GM21526 (cell line): ENCODE results near the gene TWSG1.
"Not testable (repeated sequence)": the region's sequence is repeated elsewhere in the genome, so short reads cannot be mapped to it uniquely, and the experiment has no call there.

Source experiments
- ATAC-seq: cut with Tn5 transposase; IDR thresholded peaks from one replicate; pipeline ENCODE4 v1.9.1; 2021; ENCODE audit warnings: moderate library complexity; ENCODE audit not compliant: unreplicated experiment, low FRiP score

The TWSG1 gene

DNA sequence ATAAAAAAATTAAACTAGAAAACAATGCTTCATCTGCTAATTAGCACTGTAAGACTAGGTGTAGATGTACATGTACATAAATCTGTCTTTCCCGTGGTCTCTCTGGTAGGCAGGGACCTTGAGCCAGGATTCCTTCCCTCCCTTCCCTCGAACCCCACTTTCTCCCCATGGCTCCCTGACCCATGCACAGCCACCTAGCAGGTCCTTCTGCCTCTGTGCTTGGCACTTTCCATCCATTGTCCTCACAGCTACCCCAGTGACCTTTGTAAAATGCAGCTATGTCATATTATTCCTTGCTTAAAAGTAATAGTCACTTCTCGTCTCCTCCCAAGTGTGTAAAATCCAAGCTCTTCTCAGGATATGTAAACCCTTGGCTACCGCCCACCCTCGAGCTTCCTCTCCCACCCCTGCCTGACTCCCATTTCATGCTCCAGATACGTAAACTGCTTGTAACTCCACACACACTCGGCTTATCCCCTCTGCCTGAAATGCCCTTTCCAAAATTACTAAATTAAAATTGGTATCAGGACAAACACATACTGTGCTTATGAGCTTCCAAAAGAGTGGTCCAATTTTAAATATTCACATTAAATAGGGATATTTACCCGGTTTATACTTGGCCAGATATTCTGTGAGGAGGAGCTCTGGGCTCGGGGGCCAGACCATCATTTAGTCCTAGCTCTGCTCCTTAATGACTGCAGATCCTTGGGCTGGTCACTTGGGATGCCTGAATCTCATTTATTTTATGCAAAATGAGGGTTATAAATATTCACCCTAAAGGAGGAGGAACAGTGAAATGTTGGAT, 86.7 kb downstream of the TWSG1 start:
- no peak for ATAC-seq

DNA sequence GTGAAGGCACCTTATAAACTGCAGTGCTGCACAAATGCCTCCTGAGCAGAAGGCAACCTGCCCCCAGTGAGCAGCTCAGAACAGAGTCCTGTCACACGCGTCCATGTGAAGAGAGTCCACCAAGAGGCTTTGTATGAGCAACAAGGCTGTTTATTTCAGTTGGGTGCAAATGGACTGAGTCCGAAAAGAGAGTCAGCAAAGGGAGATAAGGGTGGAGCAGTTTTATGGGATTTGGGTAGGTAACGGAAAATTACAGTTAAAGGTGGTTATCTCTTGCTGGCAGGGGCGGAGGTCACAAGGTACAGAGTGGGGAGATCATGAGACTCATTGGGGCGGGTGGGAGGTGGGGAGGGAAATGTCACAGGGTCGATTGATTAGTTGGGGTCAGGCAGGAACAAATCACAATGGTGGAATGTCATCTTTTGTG, 87.3 kb downstream of the TWSG1 start:
- ATAC-seq, result no peak

DNA sequence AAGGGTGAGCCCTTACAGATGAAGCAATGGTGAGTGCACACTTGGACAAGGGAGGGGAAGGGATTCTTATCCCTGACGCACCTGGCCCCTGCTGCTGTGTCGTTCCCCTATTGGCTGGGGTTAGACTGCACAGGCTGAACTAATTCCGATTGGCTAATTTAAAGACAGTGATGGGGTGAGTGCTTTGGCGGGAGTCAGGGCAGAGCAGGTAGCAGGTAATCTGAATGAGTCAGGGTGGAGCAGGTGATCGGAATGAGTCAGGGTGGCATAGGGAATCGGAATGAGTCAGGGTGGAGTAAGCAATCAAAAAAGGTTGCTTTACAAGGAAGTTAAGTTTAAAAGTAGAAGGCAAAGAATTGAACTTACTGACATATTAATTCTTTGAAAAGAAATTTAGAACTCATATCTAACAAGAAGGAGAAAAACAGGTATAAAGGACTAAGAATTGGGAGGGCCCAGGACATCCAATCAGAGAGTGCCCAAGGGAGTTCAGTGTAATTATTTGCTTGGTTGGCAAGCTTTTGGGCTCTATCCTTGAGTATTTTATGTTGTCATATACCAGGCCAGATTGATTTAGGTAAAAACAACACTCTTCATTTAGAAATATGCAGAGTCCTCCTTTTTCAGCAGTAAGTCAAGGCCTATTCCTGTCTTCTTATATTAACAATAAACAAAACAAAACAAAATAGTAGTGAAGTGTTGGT, 88.4 kb downstream of the TWSG1 start:
- no peak for ATAC-seq

- ATAC-seq, result not testable (repeated sequence)
Measured at GRCh38 chr18:9423648-9424047, 89.1 kb downstream of the TWSG1 start.

GRCh38 chr18:9424235-9424634, 89.7 kb downstream of the TWSG1 start:
- not testable (repeated sequence) for ATAC-seq

GRCh38 chr18:9426753-9427152, 92.2 kb downstream of the TWSG1 start:
- no peak for ATAC-seq

DNA sequence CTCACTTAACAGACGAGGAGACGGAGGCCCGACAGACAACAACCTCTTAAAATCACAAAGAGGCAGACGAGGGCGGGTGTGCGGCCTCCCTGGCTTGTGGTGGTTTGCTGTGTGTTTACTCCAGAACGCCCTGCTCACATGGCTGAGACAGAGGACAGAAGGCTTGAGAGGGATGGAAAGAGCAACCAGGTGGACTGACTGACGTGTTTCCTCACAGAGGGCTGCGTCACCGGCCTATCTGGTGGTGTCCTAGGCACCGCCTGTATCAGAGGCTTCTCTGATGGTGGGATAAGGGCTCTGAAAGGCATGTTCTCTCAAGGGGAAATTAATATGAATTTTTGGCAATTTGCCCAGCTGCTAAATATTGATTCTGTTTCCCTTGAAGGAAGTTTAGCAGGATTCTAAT, 93.7 kb downstream of the TWSG1 start:
- no peak for ATAC-seq

- ATAC-seq, result no peak
Measured at GRCh38 chr18:9428862-9429661, 94.5 kb downstream of the TWSG1 start.

DNA sequence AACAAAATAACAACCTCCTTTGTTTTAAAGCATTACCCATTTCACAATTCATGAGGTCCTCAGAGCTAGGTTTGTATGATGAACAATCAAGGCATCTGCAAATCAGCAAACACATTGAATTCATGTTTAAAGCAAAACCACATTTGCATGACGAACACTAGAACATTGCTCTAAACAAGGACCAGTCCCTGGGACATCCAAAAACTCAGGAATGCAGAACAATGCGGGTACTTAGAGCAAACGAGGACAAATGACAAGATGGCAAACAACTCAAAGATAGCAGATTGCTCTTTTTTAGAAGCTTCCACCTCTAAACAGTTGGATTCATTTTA, 95.1 kb downstream of the TWSG1 start:
- no peak for ATAC-seq

- not testable (repeated sequence) for ATAC-seq
Measured at GRCh38 chr18:9430315-9430714, 95.7 kb downstream of the TWSG1 start.

- ATAC-seq, result no peak
Measured at GRCh38 chr18:9431296-9431695, 96.7 kb downstream of the TWSG1 start.

DNA sequence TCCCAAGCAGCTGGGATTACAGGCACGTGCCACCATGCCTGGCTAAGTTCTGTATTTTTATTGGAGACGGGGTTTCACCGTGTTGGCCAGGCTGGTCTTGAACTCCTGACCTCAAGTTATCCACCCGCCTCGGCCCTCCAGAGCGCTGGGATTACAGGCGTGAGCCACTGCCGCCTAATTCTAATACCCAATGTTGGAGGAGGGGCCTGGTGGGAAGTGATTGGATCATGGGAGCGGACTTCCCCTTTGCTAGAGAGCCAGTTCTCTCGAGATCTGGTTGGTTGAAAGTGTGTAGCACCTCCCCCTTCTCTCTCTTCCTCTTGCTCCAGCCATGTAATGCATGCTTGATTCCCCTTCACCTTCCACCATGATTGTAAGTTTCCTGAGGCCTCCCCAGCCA, 98.5 kb downstream of the TWSG1 start:
- ATAC-seq, result not testable (repeated sequence)

GRCh38 chr18:9433671-9434121, 99.1 kb downstream of the TWSG1 start:
- ATAC-seq, result no peak

DNA sequence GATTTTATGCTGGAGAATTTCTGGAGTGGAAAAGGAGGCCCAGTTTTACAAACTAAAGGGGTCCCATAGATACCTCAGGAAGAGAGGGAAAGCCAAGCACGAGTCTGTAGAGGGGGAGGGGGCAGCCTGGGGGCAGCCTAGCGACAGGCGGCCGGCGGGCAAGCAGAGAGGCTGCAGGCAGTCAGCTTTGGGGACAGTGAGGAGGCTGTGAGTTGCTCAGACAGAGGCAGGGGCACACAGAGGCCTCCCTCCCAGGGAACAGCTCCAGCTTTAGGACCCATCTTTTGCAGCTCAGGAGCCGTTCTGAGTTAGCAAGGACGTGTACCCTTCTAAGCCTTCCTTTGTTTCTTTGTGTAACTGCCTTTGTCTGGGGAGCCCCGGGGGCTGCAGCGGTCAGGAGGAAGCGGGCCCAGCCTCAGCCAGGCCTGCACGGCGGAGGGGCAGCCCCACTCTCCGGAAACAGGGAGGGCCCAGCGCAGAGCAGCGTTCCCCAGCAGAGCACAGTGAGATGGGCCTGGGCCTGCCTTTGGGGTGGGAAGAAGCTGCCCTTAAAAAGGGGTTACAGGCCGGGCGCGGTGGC, 99.6 kb downstream of the TWSG1 start:
- no peak for ATAC-seq

DNA sequence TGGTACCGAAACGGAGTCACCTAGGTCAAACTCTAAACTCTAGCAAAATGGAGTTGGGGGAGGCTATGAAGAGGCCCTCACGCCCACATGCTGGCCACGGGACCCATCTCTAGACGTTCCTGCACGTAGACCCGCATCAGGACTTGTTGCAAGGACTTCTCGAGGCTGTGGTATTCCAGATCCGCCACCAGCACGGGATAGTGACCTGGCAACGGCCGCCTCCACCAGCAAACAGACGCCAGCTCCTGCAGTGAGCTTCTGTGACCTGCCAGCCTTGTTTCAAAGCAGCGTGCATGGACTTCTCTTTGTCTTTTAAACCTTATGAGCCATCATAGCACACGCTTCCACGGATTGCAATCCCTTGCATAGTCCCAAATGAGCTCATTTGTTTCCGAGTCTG, 100.5 kb downstream of the TWSG1 start:
- no peak for ATAC-seq

DNA sequence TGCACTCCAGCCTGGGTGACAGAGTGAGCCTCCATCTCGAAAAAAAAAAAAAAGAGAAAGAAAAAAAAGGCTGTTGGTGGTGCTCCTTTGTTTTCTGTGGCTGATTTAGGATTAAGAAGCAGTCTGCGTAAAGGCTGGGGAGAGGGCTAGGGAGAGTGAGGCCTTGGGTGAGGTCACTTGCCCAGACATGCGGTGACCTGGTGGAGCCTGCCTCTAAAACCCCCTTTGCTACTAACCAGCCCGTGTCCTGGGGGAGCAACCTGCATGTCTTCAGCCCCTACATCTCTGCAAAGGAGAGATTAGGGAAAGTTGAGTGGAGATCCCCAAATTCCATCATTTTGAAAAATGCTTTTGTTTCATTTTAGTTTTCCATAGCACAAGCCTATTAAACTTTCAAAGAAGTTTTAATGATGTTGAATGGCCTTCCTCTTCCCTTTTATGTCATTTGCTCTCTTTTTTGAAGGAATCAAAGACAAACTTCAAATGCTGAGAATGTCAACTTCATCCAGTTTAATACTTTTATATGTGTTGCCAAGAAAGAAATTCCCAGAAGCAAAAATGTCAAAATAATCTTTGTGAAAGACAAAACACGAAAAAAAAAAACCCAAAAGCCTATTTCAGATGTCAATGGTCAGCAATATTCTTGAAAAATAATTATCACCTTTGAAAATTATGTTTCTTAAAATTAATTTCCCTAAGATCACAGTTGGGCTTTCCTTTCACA, 101.8 kb downstream of the TWSG1 start:
- no peak for ATAC-seq

GRCh38 chr18:9437021-9437437, 102.5 kb downstream of the TWSG1 start:
- no peak for ATAC-seq

- ATAC-seq, result no peak
Measured at GRCh38 chr18:9437672-9438071, 103.1 kb downstream of the TWSG1 start.

DNA sequence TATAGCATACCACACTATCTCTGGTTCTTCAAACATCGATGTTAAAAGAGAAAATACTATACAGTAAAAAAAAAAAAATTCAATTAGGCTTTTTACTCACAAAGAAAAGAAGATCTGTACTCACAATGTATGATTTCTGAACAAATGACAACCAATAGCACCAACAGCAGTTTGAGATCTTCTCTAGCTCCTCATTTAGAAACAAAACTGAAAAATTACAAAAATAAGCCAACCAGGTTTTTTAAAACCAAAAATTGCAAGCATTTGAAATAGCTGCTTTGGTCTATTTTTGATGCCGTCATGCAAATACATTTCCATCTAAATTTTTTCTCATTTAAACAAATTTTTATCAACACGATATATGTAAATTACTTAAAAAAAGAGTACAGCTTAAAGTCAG, 106.5 kb downstream of the TWSG1 start:
- no peak for ATAC-seq

DNA sequence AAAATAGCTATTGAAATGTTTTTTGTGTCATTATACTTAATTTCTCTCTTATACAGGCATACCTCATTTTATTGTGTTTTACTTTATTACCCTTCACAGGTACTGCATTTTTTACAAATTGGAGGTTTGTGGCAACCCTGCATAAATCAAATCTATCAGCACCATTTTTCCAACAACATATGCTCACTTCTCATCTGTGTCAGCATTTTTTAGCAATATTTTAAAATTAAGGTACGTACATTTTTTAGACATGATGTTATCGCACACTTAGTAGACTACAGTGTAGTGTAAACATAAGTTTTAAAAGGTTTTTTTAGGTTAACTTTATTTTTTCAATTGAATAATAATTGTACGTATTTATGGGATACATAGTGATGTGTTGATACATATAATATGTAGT, 110.0 kb downstream of the TWSG1 start:
- no peak for ATAC-seq
